ENCODE results near the gene SCNN1A.

Gene SCNN1A

GRCh38 chr12:6311822-6312528 is 63.4 kb downstream of the SCNN1A start:
- H3K4me3 ChIP-seq (ENCODE audit: low read length), result no peak overlapping the region
- no peak for DNase-seq (ENCODE audit: low read depth)
- no peak for TF ChIP-seq CTCF (IDR thresholded peaks at IDR 0.05; ENCODE audit: insufficient read depth, low read depth, low read length, missing control alignments)

- no peak for TF ChIP-seq CTCF (IDR thresholded peaks at IDR 0.05; ENCODE audit: insufficient read depth, low read depth, low read length, missing control alignments)
- peak overlapping the region; percentile 52 for H3K4me3 ChIP-seq (ENCODE audit: low read length)
- DNase-seq (ENCODE audit: low read depth), result no peak
Observed at GRCh38 chr12:6310771-6311610, 64.4 kb downstream of the SCNN1A start.

DNA sequence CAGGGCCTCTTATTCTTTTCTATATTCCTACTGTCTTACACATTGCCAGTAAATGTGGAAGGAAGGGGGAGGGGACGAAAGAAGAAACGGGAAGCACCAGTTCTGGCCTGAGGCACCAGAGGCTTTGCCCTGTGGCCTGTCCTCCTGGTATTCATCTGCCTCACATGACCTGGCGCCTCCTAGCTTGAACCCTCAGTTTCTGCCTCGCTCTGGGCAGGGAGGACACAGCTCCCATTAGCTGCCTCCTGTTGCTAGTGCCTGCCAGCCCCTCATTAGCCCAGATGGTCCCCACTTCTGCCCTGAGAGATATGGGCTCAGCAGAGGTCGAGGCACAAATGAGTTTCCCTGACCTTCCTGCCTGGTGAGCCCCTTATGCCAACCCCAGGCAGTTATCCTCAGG is 67.8 kb downstream of the SCNN1A start:
- H3K4me3 ChIP-seq (ENCODE audit: low read length), result no peak overlapping the region
- no peak for DNase-seq (ENCODE audit: low read depth)
- TF ChIP-seq CTCF (IDR thresholded peaks at IDR 0.05; ENCODE audit: insufficient read depth, low read depth, low read length, missing control alignments), result no peak

DNA sequence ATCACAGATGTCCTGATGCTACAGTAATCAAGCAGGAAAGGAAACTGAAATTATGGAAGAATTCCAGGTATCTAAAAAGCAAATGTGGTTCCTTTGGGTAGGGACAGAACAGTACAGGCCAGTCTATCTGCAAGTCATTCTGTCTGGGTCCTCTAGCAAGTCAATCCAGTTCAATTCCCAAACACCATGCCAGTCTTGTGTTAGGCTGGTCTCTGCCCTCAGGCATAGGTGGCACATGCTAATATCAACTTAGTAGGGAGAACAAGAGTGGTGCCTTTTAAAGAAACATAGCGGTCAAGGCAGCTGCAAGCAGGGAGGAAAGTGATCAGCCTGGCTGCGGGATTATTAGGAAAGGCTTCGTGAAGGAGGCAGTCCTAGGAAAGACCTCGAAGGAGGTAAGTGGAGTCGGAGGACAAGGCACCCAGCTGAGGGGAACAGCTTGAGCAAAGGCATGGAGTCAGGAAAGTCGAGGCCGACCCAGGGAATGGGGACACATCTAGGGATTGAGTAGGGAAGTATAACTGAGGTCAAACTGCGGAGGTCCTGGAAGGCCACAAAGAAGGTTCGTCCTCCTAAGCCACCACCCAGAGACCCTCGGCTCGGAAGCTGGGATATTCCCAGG is 68.7 kb downstream of the SCNN1A start:
- TF ChIP-seq CTCF (IDR thresholded peaks at IDR 0.05; ENCODE audit: insufficient read depth, low read depth, low read length, missing control alignments), result no peak

DNA sequence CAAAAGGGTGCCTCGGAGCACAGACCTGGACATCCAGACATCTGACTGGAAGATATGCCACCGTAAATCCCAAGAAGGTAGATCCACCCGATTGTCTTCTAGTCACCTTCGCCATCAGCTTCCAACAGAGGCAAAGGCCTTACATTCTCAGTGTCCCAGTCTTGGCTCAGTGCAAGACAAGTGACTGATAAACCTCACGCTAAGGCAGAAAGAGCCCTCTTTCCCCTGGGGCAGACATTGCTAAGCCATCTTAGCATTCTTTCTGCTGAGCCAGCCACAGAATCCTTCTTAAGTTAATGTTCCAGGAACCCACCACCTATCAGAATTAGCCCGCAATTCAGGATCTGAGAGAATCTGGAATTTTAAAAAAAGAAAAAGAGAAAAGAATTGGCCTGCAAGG is 69.2 kb downstream of the SCNN1A start:
- no peak overlapping the region for H3K4me3 ChIP-seq (ENCODE audit: low read length)
- no peak for DNase-seq (ENCODE audit: low read depth)
- no peak for TF ChIP-seq CTCF (IDR thresholded peaks at IDR 0.05; ENCODE audit: insufficient read depth, low read depth, low read length, missing control alignments)

More for the DNA sequence above, 68.7 kb downstream of the SCNN1A start:
- DNase-seq (ENCODE audit: low read depth), result peak; percentile 36
- no peak overlapping the region for H3K4me3 ChIP-seq (ENCODE audit: low read length)

GRCh38 chr12:6303071-6303470 is 72.3 kb downstream of the SCNN1A start:
- DNase-seq (ENCODE audit: low read depth), result no peak
- H3K4me3 ChIP-seq (ENCODE audit: low read length), result no peak overlapping the region
- no peak for TF ChIP-seq CTCF (IDR thresholded peaks at IDR 0.05; ENCODE audit: insufficient read depth, low read depth, low read length, missing control alignments)

Data from epithelial cell of esophagus (primary cell).